ENCODE results near the gene MC3R.
"Not testable (repeated sequence)": the region's sequence is repeated elsewhere in the genome, so short reads cannot be mapped to it uniquely, and the experiment has no call there.

Gene MC3R

GRCh38 chr20:56247954-56248782 lies at the start of gene MC3R:
MC3R (plus strand) TSS chr20:56248732; CDS start chr20:56248844, 112 bp downstream.
- DNase-seq (ENCODE audit: low read depth) = no peak

- DNase-seq (ENCODE audit: low read depth) = no peak
These were observed 48.1 kb upstream of the MC3R start for GRCh38 chr20:56200456-56200855.

GRCh38 chr20:56202493-56203077 lies 45.9 kb upstream of the MC3R start:
- DNase-seq (ENCODE audit: low read depth) = no peak

- no peak for DNase-seq (ENCODE audit: low read depth)
These were observed 44.3 kb upstream of the MC3R start for GRCh38 chr20:56204206-56204605.

GRCh38 chr20:56205346-56205745 lies 43.2 kb upstream of the MC3R start:
- DNase-seq (ENCODE audit: low read depth) = no peak

- no peak for DNase-seq (ENCODE audit: low read depth)
These were observed 40.9 kb upstream of the MC3R start for GRCh38 chr20:56207656-56208055.

DNA sequence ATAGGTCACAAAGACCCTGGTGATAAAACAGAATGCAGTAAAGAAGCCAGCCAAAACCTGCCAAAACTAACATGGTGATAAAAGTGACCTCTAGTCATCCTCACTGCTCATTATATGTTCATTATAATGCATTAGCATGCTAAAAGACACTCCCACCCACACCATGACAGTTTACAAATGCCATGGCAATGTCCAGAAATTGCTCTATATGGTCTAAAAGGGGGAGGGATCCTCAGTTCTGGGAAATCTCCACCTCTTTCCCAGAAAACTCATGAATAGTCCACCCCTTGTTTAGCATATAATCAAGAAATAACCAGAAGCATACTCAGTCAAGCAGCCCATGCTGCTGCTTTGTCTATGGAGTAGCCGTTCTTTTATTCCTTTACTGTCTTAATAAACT lies 40.4 kb upstream of the MC3R start:
- no peak for DNase-seq (ENCODE audit: low read depth)

DNA sequence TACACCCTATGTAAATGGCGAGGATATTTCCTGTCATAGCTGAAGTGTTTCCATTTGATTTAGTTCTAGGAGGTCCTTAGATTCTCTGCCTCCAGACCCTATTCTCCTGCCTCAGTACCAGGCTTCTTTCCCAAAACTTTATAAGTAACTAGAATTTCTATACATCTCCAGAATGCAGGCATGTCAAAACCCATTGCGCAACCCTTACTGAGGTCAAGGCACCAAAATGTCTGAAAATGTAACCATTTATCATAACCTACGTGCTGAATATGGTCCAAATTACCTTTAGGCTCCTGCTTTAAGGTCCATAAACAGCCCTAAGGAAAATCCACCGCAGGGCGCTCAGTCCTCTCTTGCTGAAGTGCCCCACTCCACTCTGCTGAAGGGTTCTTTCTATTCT lies 37.5 kb upstream of the MC3R start:
- DNase-seq (ENCODE audit: low read depth) = no peak

GRCh38 chr20:56212091-56212490 lies 36.4 kb upstream of the MC3R start:
- no peak for DNase-seq (ENCODE audit: low read depth)

GRCh38 chr20:56213321-56213720 lies 35.2 kb upstream of the MC3R start:
- no peak for DNase-seq (ENCODE audit: low read depth)

DNA sequence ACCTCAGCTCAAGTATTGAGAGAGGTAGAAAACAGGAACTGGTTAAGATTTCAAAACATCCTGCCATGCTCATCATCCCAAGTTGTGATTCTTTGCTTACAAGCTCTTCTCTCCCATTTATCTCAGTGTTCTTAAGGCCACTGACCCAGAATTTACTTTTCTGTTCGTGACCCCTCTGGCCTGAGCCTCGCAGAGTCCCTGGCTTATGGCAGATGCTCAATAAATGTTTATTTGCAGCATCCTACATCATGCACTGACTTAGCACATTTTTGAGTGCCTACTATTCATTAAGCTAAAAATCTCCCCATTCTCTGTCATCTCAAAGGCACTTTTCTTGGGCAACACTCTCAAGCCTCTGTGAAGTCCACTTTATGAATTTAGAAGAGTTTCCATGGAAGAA lies 33.4 kb upstream of the MC3R start:
- no peak for DNase-seq (ENCODE audit: low read depth)

DNA sequence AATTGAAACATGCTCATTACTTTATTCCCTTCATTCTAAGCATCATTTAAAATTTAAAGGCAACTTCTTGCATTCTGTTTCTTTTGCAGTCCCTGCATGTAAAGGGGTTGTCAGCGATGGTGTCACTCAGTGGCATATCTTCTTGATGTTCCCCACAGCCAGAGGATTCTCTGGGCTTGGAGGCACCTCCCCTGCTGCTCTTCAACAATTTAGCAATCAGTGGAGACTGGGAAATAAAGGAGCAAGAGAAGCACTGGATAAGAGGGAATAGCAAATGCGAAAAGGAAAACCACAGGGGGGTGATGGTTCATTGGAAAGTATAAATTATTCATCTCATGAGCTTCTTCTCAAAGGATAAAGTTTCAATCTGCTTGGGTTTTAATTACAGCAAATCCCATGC lies 30.7 kb upstream of the MC3R start:
- no peak for DNase-seq (ENCODE audit: low read depth)

DNA sequence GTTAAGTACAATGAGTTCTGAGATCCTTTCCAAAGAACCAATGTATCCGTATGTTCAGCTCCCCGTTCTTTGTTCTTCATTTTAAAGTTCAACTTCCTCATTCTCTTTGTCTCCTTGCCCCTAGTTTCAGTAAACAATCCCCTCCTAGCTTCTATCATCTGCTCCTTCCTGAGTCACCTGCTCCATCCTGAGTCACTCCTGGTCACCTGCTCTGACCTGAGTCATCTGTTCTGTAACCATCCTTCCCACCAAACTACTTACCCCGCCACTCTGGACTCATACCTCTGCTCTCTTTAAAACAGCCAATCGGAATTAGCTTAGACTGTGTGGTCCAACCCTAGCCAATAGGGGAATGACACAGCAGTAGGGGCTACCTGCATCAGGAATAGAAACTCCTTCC lies 27.3 kb upstream of the MC3R start:
- DNase-seq (ENCODE audit: low read depth) = not testable (repeated sequence)

GRCh38 chr20:56222201-56222600 lies 26.3 kb upstream of the MC3R start:
- no peak for DNase-seq (ENCODE audit: low read depth)

GRCh38 chr20:56222945-56223344 lies 25.6 kb upstream of the MC3R start:
- DNase-seq (ENCODE audit: low read depth) = no peak

DNA sequence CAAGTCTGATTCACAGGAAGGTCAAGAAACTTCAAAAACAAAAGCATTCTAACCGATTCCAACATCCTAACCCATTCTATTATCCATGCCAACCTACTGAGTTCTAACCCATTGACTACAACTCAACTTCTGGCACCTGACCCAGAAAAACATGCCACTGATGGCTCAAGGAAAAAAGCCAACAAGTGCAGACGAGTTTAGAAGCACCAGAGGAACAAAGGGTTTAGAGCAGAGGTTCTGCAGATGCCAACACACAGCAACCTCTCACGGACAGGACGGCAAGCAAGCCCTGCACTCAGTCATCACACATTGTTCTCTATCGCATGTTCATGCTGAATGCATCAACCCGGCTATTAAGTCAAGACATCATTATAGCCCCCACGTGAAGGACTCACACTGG lies 25.2 kb upstream of the MC3R start:
- no peak for DNase-seq (ENCODE audit: low read depth)

- DNase-seq (ENCODE audit: low read depth) = no peak
These were observed 20.5 kb upstream of the MC3R start for GRCh38 chr20:56228021-56228420.

DNA sequence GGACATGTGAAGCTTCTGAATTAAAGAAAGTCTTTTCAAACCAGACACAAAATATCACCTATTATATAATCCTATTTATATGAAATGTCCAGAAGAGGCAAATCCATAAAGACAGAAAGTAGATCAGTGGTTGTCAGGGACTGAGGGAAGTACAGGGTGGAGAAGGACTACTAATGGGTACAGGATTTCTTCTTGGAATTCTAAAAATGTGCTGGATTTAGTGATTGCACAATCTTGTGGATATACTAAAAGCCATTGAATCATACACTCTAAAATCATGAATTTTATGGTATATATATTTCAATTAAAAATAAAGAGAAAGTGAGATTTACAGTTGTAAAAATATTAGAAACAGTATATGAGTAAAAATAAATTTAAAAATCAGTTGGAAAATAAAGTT lies 18.7 kb upstream of the MC3R start:
- DNase-seq (ENCODE audit: low read depth) = no peak

- no peak for DNase-seq (ENCODE audit: low read depth)
These were observed 14.4 kb upstream of the MC3R start for GRCh38 chr20:56234110-56234509.

- DNase-seq (ENCODE audit: low read depth) = no peak
These were observed 11.2 kb upstream of the MC3R start for GRCh38 chr20:56237335-56237734.

- DNase-seq (ENCODE audit: low read depth) = no peak
These were observed 4.3 kb upstream of the MC3R start for GRCh38 chr20:56244259-56244658.

- DNase-seq (ENCODE audit: low read depth) = no peak
These were observed 2.8 kb upstream of the MC3R start for GRCh38 chr20:56245761-56246160.

DNA sequence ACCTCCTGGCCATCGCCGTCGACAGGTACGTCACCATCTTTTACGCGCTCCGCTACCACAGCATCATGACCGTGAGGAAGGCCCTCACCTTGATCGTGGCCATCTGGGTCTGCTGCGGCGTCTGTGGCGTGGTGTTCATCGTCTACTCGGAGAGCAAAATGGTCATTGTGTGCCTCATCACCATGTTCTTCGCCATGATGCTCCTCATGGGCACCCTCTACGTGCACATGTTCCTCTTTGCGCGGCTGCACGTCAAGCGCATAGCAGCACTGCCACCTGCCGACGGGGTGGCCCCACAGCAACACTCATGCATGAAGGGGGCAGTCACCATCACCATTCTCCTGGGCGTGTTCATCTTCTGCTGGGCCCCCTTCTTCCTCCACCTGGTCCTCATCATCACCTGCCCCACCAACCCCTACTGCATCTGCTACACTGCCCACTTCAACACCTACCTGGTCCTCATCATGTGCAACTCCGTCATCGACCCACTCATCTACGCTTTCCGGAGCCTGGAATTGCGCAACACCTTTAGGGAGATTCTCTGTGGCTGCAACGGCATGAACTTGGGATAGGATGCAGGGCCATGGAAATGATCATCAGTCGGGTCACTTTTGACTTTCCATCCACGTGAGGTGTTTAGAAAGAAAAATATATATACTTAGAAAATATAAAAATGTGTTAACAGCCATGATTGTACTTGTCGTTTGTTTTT lies 868 bp downstream of the MC3R start:
- DNase-seq (ENCODE audit: low read depth) = no peak

Measured in fibroblast of gingiva (primary cell).